Activated CD4-positive, alpha-beta T cell treated with anti-CD3 and anti-CD28 coated beads for 4 hours (primary cell): ENCODE results near the gene STKLD1.
"Not testable (repeated sequence)": the region's sequence is repeated elsewhere in the genome, so short reads cannot be mapped to it uniquely, and the experiment has no call there.

Experiments used
- DNase-seq, 2 donors: peaks; one replicate each; pipeline ENCODE4 v3.0.0-alpha.2; 2020

STKLD1 gene

DNA sequence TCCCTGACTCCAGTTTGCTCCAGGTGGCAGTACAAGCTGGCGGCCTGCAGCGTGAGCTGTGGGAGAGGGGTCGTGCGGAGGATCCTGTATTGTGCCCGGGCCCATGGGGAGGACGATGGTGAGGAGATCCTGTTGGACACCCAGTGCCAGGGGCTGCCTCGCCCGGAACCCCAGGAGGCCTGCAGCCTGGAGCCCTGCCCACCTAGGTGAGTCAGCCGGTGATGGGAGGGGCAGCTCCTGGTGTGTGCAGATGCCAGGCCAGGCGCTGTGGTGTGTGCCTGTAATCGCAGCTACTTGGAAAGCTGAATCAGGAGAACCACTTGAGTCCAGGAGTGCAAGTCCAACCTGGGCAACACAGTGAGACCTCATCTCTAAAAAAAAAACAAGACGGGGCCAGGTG is 73.6 kb downstream of the STKLD1 start:
- no peak for DNase-seq

DNA sequence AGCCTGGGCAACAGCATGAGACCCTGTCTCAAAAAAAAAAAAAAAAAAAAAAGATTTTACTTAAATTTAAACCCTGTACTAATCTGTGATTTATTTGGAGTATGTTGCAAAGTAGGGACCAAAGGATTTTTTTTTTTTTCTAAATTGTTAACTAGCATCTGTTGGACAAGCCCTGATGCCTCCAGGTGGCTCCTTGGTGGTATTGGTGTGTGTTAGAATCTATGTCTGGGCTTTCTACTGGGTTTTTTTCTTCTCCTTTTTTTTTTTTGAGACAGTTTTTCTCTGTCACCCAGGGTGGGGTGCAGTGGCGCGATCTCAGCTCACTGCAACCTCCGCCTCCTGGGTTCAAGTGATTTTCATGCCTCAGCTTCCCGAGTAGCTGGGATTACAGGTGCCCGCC is 75.7 kb downstream of the STKLD1 start:
- not testable (repeated sequence) for DNase-seq

DNA sequence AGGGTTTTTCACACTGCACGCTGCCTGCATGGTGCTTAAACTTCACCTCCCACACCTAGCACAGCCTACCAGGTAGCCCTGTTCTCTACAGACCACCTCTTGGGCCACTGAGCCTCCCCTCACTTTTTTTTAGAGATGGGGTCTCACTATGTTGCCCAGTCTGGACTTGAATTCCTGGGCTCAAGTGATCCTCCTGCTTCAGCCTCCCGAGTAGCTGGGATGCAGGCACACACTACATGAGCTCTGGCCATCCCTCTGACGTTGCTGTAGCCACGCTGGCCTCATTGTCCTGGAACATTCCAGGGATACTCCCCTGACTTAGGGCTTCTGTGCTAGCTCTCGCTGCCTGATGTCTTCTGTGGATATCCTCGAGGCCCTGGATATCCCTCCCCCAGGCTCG is 76.4 kb downstream of the STKLD1 start:
- no peak for DNase-seq

DNA sequence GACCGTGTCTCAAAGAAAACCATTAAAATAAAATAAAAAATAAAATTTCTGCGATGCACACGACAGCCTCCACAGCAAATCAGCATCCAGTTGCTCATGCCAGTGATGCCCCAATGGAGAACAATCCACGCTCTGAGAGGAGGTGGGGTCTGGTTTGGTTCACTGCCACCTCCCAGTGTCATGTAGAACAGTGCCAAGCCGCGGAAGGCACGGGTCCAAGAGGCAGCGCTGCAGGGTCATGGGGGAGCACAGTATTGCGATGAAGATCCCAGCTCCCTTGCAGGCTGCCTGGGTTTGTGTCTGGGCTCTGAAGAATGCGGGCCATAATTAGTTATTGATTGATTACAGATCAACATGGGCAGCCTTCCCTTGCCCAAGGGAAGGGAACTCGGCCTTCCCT is 77.5 kb downstream of the STKLD1 start:
- no peak for DNase-seq

DNA sequence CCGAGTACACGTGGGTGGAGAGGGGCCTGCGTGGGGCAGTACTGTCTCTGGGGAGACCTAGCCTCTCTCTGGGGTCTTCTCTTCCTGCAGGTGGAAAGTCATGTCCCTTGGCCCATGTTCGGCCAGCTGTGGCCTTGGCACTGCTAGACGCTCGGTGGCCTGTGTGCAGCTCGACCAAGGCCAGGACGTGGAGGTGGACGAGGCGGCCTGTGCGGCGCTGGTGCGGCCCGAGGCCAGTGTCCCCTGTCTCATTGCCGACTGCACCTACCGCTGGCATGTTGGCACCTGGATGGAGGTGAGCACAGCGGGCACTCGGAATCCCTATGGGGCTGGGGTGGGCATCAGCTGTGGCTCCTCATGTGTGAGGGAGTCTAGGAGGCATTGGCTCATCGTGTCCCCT is 78.2 kb downstream of the STKLD1 start:
- no peak for DNase-seq

DNA sequence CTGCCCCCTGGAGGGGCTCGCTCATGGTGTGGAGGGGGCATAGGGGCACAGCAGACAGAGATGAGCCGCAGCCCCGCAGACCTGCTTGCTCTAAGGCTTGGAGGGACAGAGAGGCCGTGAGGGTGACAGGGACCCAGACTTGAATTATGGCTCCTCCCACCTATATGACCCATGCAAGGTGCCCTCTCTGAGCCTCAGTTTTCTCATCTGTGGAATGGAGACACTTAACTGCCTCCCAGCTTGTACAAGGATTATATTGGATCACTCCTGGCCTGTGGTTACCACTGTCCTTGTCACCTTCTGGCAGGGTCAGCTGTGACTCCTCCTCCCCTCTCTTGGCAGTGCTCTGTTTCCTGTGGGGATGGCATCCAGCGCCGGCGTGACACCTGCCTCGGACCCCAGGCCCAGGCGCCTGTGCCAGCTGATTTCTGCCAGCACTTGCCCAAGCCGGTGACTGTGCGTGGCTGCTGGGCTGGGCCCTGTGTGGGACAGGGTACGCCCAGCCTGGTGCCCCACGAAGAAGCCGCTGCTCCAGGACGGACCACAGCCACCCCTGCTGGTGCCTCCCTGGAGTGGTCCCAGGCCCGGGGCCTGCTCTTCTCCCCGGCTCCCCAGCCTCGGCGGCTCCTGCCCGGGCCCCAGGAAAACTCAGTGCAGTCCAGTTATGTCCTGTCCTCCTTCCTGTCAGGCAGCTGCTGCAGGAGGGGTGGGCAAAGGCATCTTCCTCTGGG is 78.9 kb downstream of the STKLD1 start:
- no peak for DNase-seq
